CD4-positive, alpha-beta T cell treated with Interleukin-6 for 4 hours (primary cell): ENCODE data around the gene B3GNT2.
"Not testable (repeated sequence)": the region's sequence is repeated elsewhere in the genome, so short reads cannot be mapped to it uniquely, and the experiment has no call there.

Experiments used
- DNase-seq: peaks from one replicate; pipeline ENCODE4 v3.0.0-alpha.2; 2020; ENCODE audit warnings: mixed read lengths

B3GNT2 gene

GRCh38 chr2:62186156-62186905 is 9.6 kb upstream of the B3GNT2 start:
- no peak for DNase-seq

GRCh38 chr2:62187246-62187645 is 8.7 kb upstream of the B3GNT2 start:
- DNase-seq, result no peak

DNA sequence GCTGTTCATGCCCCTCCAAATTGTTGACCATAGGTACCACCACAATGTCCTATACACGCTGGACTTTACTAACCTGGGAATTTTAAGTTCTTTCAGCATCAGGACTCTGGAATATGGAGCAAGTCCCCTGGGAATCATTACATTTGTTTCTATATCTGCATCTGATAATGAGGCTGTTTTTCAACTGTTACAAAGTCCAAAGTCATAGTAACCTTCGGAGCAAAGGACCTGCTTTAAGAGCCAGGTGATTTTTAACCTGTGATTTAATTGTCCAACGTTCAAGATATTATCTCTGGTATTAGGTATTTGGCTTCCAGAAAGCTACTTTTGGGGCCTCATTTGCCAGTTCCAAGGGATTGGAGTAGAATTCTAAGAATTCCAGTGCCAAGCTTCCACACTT is 7.5 kb upstream of the B3GNT2 start:
- DNase-seq, result no peak

GRCh38 chr2:62189196-62189595 is 6.7 kb upstream of the B3GNT2 start:
- no peak for DNase-seq

DNA sequence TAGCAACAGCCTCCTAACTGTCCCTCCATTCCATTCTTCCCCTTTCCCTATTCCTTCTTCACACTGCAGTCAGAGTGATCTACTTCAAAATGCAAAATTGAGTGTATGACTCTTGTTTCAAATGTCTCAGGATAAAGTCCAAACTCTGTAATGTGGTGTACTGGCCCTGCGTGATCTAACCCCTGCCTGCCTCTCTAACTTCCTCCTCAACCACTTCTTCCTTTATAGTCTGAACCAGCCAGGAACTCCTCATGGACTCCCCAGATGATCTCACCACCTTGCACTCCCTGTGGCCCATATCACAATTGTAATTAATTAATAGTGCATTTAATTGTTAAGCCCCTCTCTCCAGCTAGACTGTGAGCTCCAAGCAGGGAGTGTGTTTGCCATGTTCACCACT is 3.1 kb upstream of the B3GNT2 start:
- no peak for DNase-seq

GRCh38 chr2:62194558-62195420 is 1.1 kb upstream of the B3GNT2 start:
- no peak for DNase-seq

- peak; percentile 68 for DNase-seq
Measured at GRCh38 chr2:62196278-62196901, 475 bp downstream of the B3GNT2 start.

GRCh38 chr2:62197011-62197924 is 1.4 kb downstream of the B3GNT2 start:
- DNase-seq, result peak; percentile 53

GRCh38 chr2:62197925-62198633 is 2.2 kb downstream of the B3GNT2 start:
- DNase-seq, result no peak

DNA sequence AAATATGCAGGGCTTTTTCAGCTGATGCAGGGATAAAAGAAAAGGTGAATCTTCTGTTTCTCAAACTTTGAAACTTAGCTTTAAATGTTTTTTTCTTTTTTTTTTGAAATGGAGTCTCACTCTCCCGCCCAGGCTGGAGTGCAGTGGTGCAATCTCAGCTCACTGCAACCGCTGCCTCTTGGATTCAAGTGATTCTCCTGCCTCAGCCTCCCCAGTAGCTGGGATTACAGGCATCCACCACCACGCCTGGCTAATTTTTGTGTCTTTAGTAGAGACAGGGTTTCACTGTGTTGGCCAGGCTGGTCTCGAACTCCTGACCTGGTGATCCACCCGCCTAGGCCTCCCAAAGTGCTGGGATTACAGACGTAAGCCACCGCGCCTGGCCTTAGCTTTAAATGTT is 2.9 kb downstream of the B3GNT2 start:
- DNase-seq, result not testable (repeated sequence)

- DNase-seq, result no peak
Measured at GRCh38 chr2:62199392-62200125, 3.6 kb downstream of the B3GNT2 start.

DNA sequence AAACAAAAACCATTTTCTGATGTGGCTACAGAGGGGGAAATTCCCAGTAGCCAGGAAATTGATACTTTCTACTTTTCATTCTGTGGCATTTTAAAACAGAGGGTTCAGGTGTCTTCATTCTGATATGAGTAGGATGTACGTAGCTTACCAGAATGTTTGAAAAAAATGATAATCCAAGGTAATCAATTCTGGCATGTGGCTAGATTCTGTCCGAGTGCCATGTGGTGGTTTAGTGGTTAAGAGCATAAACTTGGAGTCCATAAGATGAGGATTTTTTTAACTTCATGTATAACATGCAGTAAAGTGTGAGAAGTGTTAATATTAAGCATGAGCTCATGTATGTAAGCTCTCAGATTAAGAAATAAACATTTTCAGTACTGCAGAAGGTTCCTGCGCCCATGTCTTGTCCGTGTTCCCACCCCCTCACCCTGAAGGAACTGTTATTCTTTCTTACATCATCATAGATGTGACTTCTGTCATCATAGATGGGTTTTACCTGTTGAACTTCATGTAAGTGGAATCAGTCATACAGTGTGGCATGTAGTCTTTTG is 4.5 kb downstream of the B3GNT2 start:
- no peak for DNase-seq

DNA sequence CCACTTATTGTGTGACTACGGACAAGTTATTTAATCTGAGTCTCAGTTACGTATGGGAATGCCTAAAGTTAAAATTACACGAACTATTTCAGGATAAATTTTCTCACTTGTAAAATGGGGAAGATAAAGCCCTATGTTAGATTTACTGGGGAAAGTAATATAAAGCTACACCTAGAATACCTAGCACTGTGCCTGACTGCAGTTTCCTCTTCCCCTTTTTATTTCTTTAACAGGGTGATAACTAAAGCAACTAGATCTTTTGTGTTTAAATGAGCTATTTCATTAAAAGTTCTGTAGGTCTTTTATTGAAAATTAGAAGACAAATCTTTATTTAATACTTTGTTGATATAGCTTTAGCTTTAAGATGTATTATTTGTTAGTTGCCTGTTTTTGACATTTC is 5.0 kb downstream of the B3GNT2 start:
- DNase-seq, result no peak

DNA sequence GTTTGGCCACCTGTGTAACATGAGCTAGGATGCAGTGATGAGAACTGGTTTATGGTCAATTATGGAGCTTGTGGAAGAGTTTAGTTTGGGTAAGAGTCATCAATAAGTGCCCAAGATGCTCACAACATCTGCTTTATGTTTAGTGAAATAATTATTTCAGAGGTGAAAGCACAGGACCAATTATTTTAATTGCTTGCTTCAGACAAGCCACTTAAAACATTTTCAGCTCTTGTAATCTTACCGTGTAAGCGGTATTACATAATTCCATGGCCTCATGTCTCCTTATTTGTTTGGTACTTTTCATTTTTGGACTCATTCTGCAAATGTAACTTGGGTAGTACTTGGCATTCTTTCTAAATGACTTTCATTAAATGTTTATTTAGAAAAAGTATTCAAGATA is 5.4 kb downstream of the B3GNT2 start:
- DNase-seq, result no peak

DNA sequence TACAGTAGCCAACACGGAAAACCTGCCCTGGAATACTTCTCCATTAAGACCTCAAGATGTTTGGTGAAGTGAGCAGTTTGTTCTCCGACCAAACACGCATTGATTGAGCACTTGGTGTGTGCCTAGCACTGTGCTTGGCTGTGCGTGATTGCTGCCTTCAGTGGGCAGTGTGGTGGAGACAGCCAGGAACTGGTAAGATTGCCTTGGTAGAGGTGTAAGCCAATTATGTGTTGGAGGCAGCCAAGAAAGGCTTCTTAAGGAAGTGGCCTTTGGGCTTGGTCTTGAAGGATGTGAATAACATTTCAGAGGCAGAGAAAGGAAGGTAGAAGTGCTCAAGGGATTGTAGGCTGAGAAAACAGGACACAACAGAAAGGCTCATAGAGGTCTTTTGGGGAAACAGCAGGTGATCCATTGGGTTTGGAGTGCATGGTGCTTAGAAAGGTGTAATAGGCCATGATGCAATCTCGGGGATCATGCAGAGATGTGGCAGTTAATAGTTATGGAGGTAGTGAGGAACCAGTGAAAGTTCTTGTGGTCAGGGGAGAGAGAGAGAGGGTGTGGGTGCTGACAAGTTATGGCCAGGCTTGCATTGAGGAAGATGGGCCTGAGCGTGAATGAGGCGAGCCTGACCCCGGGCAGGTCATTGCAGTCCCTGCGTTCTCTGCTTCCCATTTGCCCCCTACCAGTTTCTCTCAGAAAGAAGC is 6.3 kb downstream of the B3GNT2 start:
- no peak for DNase-seq

DNA sequence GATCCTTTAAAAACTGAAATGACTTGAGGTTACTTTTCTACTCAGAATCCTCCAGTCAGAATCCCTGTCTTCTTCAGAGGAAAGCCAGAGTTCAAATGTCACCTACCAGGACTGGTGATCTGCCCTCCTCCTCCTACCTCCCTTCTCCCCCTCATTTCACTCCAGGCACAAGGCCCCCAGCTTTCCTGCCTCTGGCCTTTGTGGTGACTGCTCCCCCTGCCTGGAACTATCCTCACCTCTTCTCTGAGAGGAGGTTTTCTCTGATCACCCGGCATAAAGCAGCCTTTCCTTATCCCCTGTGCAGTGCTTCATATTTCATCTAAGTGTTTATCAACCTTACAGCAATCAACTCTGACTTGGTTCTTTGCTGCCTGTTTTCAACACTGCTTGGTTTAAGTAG is 6.8 kb downstream of the B3GNT2 start:
- DNase-seq, result no peak

GRCh38 chr2:62203459-62203858 is 7.5 kb downstream of the B3GNT2 start:
- DNase-seq, result no peak

- no peak for DNase-seq
Measured at GRCh38 chr2:62204998-62205496, 9.1 kb downstream of the B3GNT2 start.

DNA sequence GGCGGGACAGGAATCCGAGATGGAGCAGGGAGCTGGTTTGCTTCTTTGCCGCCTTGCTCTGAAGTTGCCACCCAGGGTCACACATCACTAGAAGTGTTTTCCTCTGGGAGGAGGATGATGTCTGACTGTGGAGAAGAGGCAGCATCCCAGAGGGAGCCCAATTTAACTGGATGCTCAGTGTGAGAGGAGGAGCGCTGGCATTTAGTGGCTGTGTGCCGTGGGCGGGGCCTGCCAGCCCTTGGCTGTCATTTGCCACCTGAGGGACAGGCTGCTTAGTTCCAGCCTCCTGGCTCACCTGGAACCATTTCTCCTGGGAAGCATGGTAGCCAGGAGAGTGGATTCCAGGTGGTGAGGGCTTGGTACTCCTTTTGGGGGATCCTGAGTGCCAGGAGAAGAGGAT is 9.6 kb downstream of the B3GNT2 start:
- no peak for DNase-seq

- no peak for DNase-seq
Measured at GRCh38 chr2:62206024-62206423, 10.1 kb downstream of the B3GNT2 start.
